Hypothalamus (tissue), 51 donors: Measurements from ENCODE around the gene PEX10.

Experiments
- DNase-seq, 51 donors: peaks; one replicate each; lab custom pipeline; 2025; lab: John Stamatoyannopoulos, UW

PEX10 gene

GRCh38 chr1:2391041-2391930, 21.1 kb downstream of the PEX10 start, which contains the start of the genes MORN1 and RER1:
Gene MORN1 (minus strand): TSS chr1:2391554. CDS start chr1:2391533, 21 bp downstream.
Gene RER1 (plus strand): TSS chr1:2391841. CDS start chr1:2395791, 3,950 bp downstream.
- DNase-seq, result peak; percentile 68 to 99 (median 98)

DNA sequence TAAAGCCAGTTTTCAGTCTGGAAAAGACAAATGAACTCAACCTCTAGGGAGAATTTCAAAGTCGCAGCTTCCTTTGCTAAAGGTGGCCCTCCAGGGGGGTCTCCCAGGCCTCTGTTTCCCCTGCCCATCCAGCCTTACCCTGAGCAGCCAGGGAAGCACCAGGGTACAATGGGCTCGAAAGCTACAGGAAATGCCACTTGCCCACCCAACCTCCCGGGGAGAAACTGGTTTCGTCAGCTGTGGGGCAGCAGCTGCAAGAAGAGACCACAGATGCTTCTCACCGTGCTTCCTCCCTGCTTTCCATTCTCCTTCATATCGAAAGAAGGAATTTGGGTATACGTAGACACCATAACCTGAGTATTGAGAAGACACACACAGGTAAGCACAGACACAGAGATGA, 22.7 kb downstream of the PEX10 start:
- no peak for DNase-seq

DNA sequence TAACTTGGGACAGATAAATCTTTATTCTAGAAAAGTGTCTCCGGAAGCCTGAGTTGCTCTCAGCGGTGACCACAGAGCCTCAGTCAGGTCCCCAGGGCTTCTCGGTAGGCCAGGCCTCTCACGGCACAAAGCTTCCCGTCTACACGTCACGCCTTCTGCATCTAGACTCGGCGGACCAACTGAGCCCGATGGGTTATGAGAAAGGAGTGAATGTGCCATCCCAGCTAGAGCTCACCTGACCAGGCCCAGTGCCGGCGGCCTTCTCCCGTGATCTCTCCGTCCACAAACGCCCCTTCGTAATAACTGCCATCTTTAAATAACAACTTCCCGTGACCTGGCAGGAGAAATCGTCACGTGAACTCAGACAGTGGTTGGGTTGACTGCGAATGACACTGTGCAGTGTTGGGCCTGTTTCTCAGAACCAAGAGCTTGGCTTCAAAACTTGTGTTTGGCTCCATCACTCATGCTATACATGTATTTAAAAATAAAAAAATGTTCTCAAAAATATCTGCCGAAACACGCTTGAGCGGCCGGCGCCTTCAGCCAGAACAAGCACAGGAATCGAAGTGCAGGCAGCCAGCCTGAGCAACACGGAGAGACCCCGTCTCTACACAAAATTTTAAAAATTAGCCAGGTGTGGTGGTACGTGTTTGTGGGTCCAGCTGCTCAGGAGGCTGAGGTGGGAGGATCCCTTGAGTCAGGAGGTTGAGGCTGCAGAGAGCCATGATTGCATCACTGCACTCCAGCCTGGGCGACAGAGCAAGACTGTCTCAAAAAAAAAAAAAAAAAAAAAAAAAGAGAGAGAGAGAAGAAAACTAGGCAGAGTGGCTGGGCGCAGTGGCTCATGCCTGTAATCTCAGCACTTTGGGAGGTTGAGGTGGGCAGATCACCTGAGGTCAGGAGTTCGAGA, 24.1 kb downstream of the PEX10 start:
- no peak for DNase-seq

DNA sequence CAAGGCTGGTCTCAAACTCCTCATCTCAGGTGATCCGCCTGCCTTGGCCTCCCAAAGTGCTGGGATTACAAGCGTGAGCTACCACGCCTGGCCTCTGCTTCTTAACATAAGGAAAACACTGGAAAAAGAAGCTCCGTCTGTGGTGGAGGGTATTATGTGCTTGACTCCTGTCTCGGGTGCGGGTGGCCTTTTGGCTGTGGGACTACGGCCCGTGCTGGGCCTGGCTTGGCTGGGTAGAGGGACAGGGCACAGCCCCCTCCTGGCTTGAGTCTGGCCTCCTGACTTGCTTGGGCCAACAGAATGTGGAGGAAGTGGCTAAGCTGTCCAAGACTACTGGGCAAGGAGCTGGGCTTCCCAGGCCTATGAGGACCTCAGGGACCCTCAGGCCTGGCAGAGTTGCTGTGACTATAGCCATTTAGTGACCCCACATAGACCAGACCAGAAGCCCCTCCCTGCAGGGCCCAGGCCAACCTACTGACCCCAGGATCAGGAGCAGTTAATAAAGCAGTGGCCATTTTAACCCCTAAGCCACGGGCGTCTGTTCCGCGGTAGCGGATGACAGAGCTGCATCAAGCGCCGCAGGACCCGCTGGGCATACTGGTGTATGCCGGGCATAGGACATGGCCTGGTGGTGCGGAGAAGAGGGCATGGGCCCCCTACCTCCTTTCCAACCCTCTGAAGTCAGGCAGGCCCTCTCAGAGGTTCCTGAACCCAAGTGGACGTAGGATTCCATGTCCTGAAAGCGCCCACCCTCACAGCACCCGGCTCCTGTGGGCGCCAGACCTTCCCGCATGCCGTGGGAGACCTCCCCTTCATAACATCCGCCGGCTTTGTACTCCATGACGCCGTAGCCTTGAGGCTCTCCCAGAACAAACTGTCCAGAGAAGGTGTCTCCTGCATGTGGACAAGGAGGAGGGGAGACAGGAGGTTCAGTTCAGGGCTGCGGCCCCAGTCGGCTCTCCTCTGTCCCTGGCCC, 25.4 kb downstream of the PEX10 start:
- DNase-seq, result no peak

DNA sequence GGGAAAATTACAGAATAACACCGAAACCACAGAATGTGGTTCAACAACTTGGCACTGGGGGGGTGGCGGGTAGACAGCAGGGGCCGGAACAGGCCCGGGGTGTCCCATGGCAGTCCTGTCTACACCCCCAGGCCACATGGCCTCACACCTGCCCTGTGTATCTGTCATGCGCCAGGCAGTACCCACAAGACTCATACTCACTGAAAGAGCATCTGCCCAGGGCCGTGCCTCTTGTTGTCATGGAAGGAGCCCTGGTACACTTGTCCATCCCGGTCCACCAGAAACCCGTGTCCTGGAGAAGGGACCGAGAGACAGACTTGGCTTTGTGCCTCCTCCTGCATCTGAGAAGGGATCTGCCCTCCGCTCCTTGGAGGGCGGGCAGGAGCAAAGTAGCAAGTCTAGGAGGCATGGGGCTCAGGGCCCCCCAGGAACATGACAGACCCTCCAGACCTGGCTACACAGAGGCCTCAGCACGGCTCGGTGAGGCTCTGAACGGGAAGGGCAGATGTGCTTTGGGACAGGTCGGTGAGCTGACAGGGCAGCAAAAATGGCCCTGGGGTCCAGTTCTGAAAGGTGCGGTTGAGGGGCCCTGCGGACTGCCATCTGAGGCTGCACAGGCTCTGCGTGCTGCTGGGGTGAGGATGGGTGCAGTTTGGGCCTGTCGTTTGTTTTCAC, 26.6 kb downstream of the PEX10 start:
- DNase-seq, result no peak

GRCh38 chr1:2384941-2385481, 27.4 kb downstream of the PEX10 start:
- peak in 1 of 51 donors; percentile 41 for DNase-seq

DNA sequence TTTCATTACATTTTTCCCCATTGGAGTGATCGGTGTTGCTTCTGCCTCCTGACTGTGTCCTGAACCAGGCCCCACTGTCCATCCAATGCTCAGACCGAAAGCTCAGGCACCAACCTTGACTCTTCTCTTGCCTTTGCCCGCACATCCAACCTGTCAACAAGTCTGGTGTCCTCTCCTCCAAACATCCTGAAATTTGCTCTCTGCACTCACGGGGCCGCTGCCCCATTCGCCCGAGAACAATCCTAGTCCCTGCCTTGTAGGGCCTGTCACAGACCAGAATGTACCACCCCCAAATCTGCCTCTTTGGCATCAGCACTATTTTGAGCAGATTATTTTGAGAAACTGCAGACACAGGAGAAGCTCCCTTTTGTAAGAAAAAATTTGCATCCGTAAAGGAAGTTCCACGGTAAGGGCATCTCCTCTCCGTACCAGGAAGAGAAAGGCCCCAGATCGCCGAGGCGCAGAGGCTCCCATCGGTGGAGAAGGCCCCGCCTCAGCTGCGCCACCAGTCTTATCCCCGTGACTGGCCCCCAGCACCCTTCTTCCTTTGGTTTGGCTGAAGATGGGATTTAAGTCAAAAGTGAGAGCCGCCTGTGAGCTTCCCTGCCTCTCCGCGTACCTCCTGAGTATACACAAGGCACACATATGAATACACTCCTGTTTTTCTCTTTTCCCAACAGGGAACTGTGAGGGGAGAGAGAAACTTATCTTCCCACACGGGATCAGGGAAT, 28.1 kb downstream of the PEX10 start:
- no peak for DNase-seq

DNA sequence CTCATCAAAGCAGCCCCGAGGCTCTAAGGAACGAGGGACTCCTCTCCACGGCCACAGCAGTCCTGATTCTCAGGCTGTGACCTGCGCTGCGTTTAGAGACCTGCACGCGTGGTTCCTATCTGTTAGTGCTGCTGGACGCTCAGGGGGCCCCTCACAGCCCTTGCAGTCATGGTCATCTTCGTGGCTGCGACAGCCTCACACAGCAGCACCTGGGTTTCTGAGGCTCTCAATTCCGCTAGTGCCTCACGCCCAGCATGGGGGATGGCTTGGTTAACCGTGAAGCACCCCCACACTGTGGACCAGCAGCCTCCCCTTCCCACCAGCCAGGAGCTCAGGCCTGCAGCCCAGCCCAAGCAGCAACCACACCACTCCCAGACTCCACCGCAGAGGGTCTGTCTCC, 28.8 kb downstream of the PEX10 start:
- no peak for DNase-seq

DNA sequence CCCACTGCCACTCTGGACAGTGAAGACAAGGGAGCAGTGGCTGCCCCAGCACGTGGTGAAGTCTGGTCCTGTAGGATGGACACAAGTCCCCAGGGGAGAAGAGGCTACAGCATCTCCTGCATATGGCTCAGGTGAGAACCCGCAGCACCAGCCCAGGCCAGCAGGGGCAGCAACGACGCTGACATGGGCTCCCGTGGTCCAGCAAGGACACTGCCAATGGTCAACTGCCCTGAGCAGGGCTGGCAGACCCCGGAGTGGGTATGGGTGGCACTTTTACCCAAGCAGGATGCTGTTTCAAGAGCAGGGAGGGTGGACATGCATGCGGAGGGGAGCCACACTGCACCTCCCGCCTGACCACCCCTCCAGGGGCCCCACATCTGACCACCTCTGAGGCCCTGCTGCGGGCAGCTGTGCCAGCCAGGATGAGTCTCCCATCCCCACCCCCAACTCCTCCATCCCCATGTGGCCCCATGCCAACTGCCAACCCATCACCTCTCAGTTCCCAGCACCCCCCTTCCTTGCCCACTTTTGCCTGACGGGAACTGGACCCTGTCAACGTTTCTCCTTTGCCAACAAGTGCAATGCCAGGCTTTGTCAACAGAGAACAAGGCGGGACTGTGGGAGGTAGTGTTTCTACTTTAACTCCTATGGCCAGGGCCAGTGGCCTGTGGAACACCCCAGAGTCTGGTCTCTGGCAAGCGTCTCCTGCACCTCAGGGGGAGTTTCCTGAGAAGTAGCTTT, 29.6 kb downstream of the PEX10 start:
- DNase-seq, result peak in 6 of 51 donors; percentile 9 to 22 (median 11)

GRCh38 chr1:2381741-2382620, 30.4 kb downstream of the PEX10 start:
- peak in 47 of 51 donors; percentile 7 to 86 (median 59) for DNase-seq

GRCh38 chr1:2380816-2381591, 31.4 kb downstream of the PEX10 start:
- DNase-seq, result no peak

DNA sequence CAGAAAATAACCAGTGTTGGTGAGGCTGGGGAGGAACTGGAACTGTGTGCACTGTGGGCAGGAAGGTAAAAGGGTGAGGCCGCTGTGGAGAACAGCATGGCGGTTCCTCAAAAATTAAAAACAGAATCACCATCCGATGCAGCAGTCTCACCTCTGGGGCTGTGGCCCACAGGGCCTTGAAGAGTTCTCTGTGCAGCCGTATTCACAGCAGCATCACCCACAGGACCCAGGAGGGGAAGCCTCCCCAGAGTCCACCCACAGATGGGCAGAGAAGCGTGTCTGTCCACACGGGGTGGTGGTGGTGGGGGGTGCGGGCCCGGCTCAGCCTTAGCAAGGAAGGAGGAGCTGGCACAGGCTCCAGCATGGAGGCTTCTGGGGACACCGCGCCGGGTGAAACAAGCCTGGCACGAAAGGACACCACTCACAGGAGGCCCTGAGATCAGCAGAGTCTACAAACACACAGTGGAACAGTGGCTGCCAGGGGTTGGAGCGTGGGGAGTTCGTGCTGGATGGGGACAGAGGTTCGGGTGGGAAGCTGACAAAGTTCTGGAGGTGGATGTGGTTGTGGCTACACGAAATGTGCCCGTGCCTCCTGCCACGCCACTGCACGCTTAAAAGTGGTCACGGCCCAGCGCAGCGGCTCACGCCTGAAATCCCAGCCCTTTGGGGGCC, 32.5 kb downstream of the PEX10 start:
- no peak for DNase-seq

DNA sequence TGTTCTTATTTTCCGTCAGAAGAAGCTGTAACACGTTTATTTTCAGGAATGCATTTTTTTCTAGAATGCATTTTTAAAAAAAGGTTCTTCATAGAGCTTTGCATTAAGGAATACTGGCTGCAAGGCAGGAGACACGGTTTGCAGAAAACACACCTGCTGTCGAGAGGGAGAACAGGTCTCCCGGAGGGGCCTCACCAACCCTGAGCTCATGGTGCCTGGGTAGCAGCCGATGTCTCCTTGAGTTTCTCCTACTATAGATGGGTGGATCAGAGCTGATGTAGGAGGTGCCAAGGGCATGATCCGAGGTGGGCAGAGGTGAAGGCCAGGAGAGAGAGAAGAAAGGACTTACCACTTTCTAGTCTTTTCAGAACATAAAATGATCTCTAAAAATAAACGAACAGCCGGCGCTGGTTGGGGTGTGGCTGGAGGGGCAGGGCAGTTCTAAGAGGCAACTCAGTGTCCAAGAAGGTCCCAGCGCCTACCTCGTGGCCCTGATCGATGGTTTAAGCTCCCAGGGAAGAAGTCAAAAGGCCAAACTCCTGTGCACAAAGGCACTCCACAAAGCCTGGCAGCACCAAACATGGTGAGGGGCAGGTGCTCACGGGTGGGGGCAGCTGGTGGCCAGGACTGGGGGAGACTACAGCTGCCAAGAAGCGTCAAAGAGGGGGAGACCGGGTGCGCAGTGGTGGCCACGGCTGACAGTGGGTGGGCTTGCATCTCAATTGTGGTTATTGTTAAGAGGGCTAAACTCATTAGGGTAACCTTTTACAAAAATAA, 33.2 kb downstream of the PEX10 start:
- no peak for DNase-seq

DNA sequence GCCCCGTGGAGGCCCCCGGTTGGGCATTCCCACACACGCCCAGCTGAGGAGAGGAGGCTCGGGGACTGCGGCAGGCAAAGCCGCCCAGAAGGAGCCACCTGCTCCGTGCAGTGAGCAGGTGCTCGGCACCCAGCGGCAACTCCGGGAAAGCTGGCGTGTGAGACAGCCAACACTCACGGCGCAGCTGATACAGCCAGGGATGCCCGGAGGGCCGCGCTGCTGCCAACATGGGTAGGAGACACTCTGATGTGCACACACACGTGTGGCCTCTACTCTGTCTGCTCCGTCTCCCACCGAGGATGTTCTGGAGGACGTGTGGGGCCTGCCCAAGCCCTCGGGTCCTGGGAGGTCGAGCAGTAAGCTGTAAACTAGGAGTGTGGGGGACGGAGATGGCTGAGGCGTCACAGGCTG, 33.9 kb downstream of the PEX10 start:
- no peak for DNase-seq
